GM19025 (cell line): Measurements from ENCODE around the gene SMAD3.

Experiments used
- ATAC-seq: cut with Tn5 transposase; IDR thresholded peaks from one replicate; pipeline ENCODE4 v1.9.1; 2021; ENCODE audit warnings: mild to moderate bottlenecking, low read depth, moderate library complexity; ENCODE audit not compliant: unreplicated experiment

Gene SMAD3

GRCh38 chr15:67176195-67176971 lies 111.0 kb downstream of the SMAD3 start:
- no peak for ATAC-seq

GRCh38 chr15:67177752-67178151 lies 112.3 kb downstream of the SMAD3 start:
- no peak for ATAC-seq

- no peak for ATAC-seq
Observed at GRCh38 chr15:67178569-67179210, 113.3 kb downstream of the SMAD3 start.

- no peak for ATAC-seq
Observed at GRCh38 chr15:67179411-67179995, 114.1 kb downstream of the SMAD3 start.

- ATAC-seq, result no peak
Observed at GRCh38 chr15:67180035-67180434, 114.6 kb downstream of the SMAD3 start.

- no peak for ATAC-seq
Observed at GRCh38 chr15:67180514-67181191, 115.3 kb downstream of the SMAD3 start.

- ATAC-seq, result no peak
Observed at GRCh38 chr15:67181221-67181639, 115.8 kb downstream of the SMAD3 start.

GRCh38 chr15:67183443-67184169 lies 118.2 kb downstream of the SMAD3 start:
- ATAC-seq, result no peak

GRCh38 chr15:67184208-67184925 lies 119.0 kb downstream of the SMAD3 start:
- ATAC-seq, result no peak

- ATAC-seq, result no peak
Observed at GRCh38 chr15:67185051-67185450, 119.6 kb downstream of the SMAD3 start.

- no peak for ATAC-seq
Observed at GRCh38 chr15:67185621-67186225, 120.3 kb downstream of the SMAD3 start.

- ATAC-seq, result no peak
Observed at GRCh38 chr15:67186226-67186649, 120.8 kb downstream of the SMAD3 start.

GRCh38 chr15:67186688-67187087 lies 121.3 kb downstream of the SMAD3 start:
- no peak for ATAC-seq

GRCh38 chr15:67187351-67187854 lies 122.0 kb downstream of the SMAD3 start:
- ATAC-seq, result no peak

GRCh38 chr15:67188551-67189218 lies 123.3 kb downstream of the SMAD3 start:
- no peak for ATAC-seq

- no peak for ATAC-seq
Observed at GRCh38 chr15:67189326-67190051, 124.1 kb downstream of the SMAD3 start.

- no peak for ATAC-seq
Observed at GRCh38 chr15:67190326-67190725, 124.9 kb downstream of the SMAD3 start.

GRCh38 chr15:67190813-67191212 lies 125.4 kb downstream of the SMAD3 start:
- no peak for ATAC-seq
